ENCODE results near the gene ELL2. TPM values are rescaled to one million over a fixed set of nuclear protein-coding genes. Genes with fewer than 3 reads are reported as not detected.

Gene ELL2
- total RNA-seq, 1 donor from 2014 or later = 118 TPM

DNA sequence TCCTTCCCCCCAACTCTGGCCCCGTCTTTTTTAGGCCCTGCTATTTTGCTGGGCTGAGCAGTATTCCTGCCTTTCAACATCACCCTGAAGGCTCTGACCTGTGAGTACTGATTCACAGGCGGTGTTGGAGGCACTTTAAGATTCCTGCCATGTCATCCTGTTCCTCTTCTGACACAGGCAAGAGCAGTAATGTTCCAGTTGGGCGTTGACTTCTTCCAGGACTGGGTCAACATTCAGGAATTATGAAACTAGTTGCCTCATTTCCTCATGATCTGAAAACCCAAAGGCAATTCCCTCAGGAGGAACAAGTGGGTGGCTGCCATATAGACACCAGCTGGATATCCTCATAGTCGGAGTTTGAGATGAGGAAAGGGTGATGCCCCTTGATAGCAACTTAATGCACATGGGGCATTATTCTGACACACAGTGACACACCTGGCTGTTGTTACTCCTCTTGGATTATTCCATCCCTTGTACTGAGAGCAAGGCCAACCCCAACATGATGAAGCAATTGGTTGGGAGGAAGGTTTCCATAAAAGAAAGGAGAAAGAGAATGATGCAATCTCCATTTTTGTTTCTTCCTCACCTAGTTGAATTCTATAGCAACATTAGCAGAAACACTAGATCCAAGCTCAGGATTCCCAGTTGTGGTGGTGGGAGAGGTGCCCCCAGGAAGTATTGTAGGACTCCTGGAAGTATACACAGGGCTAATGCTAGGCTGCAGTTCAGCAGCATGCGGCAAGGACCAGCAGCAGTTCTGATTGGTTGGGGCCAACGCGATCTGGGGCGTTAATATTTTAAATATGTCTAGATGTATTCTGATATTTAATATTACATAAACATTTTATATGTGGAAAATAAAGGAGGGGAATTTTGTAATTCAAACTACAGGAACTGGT is 119.5 kb downstream of the ELL2 start:
- no peaks in the 10 kb centered on the region for H3K27me3 ChIP-seq (ENCODE audit: insufficient read depth, low read length)
- Mint-ChIP-seq H3K27me3 (ENCODE audit: low read depth, unreplicated experiment) (peaks cover 6% of the 10 kb centered on the region), H3K4me3 (ENCODE audit: unreplicated experiment) (no peak overlapping the region), H3K9me3 (ENCODE audit: unreplicated experiment) (peaks cover 5% of the 10 kb centered on the region), H3K36me3 (ENCODE audit: low read depth, unreplicated experiment) (no peaks in the 10 kb centered on the region), H3K4me1 (ENCODE audit: low read depth, unreplicated experiment) (peaks cover 7% of the 10 kb centered on the region), H3K27ac (ENCODE audit: unreplicated experiment) (no peak overlapping the region)
- FAIRE-seq (no peak), DNase-seq (ENCODE audit: low read depth) (no peak)
- no peak overlapping the region for H2AFZ ChIP-seq (ENCODE audit: low read depth, low read length)
- H3K79me2 ChIP-seq (ENCODE audit: insufficient read depth, low read length) = no peaks in the 10 kb centered on the region
- H3K4me2 ChIP-seq (ENCODE audit: low read length) = no peak overlapping the region
- no peaks in the 10 kb centered on the region for H3K9me3 ChIP-seq (ENCODE audit: insufficient read depth, low read depth, low read length)
- no peak for TF ChIP-seq EZH2 (IDR thresholded peaks at IDR 0.05; ENCODE audit: insufficient read depth, low read length)
- TF ChIP-seq, protein P1, sequence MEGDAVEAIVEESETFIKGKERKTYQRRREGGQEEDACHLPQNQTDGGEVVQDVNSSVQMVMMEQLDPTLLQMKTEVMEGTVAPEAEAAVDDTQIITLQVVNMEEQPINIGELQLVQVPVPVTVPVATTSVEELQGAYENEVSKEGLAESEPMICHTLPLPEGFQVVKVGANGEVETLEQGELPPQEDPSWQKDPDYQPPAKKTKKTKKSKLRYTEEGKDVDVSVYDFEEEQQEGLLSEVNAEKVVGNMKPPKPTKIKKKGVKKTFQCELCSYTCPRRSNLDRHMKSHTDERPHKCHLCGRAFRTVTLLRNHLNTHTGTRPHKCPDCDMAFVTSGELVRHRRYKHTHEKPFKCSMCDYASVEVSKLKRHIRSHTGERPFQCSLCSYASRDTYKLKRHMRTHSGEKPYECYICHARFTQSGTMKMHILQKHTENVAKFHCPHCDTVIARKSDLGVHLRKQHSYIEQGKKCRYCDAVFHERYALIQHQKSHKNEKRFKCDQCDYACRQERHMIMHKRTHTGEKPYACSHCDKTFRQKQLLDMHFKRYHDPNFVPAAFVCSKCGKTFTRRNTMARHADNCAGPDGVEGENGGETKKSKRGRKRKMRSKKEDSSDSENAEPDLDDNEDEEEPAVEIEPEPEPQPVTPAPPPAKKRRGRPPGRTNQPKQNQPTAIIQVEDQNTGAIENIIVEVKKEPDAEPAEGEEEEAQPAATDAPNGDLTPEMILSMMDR (IDR thresholded peaks at IDR 0.05; ENCODE audit: insufficient read depth, low read depth, low read length) = no peak
- H3K4me1 ChIP-seq (ENCODE audit: insufficient read depth, low read length) = peaks cover 8% of the 10 kb centered on the region
- no peak overlapping the region for H3K4me3 ChIP-seq (ENCODE audit: insufficient read depth, low read depth, low read length)
- H4K20me1 ChIP-seq (ENCODE audit: insufficient read depth, low read length) = no peaks in the 10 kb centered on the region
- H3K9ac ChIP-seq (ENCODE audit: low read length) = no peak overlapping the region
- no peak overlapping the region for H3K27ac ChIP-seq (ENCODE audit: low read depth, low read length)
- H3K36me3 ChIP-seq (ENCODE audit: insufficient read depth, low read length) = no peaks in the 10 kb centered on the region

DNA sequence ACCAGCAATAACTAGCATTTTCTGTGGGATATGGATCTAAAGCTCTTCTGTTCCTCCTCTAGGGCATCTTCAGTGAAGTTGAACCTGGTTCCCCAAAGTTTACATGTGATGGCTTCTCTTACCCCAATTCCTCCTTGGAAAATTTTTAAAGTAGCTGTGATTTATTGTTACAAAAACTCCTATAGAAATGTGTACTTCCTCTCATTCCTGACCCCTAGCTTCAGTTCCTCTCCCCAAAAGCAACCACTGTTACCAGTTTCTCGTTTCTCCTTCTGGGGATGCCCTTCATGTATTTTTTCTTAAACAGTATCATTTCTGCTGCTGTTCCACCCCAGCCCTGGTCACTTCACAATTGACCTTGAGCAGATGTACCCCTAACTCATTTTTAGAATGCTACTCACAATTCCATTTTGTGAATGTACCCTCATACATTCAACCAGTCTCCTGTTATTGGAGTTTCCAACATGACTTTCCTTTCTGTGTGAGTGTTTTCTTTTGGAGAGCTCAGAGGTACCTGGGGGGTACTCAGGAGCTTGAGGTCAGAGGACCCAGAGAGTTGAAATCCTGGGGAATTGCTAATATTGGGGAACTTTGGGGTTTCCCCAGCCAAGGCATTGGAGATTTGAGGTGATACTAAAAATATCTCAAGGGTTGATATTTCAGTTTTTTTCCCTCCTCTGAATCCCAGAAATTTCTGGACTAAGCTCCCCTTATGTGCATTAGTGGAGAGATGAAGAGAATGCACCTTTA is 120.5 kb downstream of the ELL2 start:
- FAIRE-seq (no peak), DNase-seq (ENCODE audit: low read depth) (no peak)
- Mint-ChIP-seq H3K27ac (ENCODE audit: unreplicated experiment) (no peak overlapping the region), H3K4me3 (ENCODE audit: unreplicated experiment) (no peak overlapping the region), H3K9me3 (ENCODE audit: unreplicated experiment) (peaks cover 5% of the 10 kb centered on the region), H3K4me1 (ENCODE audit: low read depth, unreplicated experiment) (peaks cover 10% of the 10 kb centered on the region), H3K27me3 (ENCODE audit: low read depth, unreplicated experiment) (peaks cover 6% of the 10 kb centered on the region), H3K36me3 (ENCODE audit: low read depth, unreplicated experiment) (no peaks in the 10 kb centered on the region)
- Histone ChIP-seq H3K27me3 (ENCODE audit: insufficient read depth, low read length) (no peaks in the 10 kb centered on the region), H3K9ac (ENCODE audit: low read length) (no peak overlapping the region), H3K4me2 (ENCODE audit: low read length) (no peak overlapping the region), H3K36me3 (ENCODE audit: insufficient read depth, low read length) (no peaks in the 10 kb centered on the region), H3K27ac (ENCODE audit: low read depth, low read length) (no peak overlapping the region), H2AFZ (ENCODE audit: low read depth, low read length) (no peak overlapping the region), H4K20me1 (ENCODE audit: insufficient read depth, low read length) (no peaks in the 10 kb centered on the region), H3K4me1 (ENCODE audit: insufficient read depth, low read length) (peaks cover 8% of the 10 kb centered on the region), H3K4me3 (ENCODE audit: insufficient read depth, low read depth, low read length) (no peak overlapping the region), H3K79me2 (ENCODE audit: insufficient read depth, low read length) (no peaks in the 10 kb centered on the region), H3K9me3 (ENCODE audit: insufficient read depth, low read depth, low read length) (no peaks in the 10 kb centered on the region)
- TF ChIP-seq, protein P1 (IDR thresholded peaks at IDR 0.05; ENCODE audit: insufficient read depth, low read depth, low read length) = no peak

Measured in astrocyte (in vitro differentiated cells and primary cell).